HL-60 (cell line): ENCODE measurements around the gene PNPLA1.

Source experiments
- DNase-seq, 2 experiments: peaks; one replicate each; pipeline ENCODE4 v3.0.0-alpha.2; 2010 to 2020; ENCODE audit warnings: low read depth in 1 of 2, low spot score in 1 of 2
- H3K27ac ChIP-seq: fragments of 250-450 bp; sonication (Bioruptor Pico); replicated peaks from 2 replicates; pipeline ENCODE4 v1.5.1; 2020; ENCODE audit warnings: mild to moderate bottlenecking, moderate library complexity
- H3K27me3 ChIP-seq: fragments of 250-450 bp; sonication (Bioruptor Pico); 2 replicates; pipeline ENCODE4 v1.5.1; 2021; ENCODE audit warnings: mild to moderate bottlenecking, moderate library complexity; ENCODE audit not compliant: insufficient read depth, poor library complexity, severe bottlenecking
- H3K4me3 ChIP-seq: replicated peaks from 2 replicates; pipeline ENCODE4 v1.5.1; 2011; ENCODE audit warnings: mild to moderate bottlenecking, control low read depth, low read length; ENCODE audit not compliant: insufficient read depth
- CTCF ChIP-seq: IDR thresholded peaks from one replicate; pipeline ENCODE4 v1.5.1; 2011; ENCODE audit warnings: low read length, control low read depth, inconsistent platforms; ENCODE audit not compliant: insufficient read depth
- GABPA ChIP-seq: IDR thresholded peaks from 2 replicates; pipeline ENCODE4 v1.6.1; 2012; ENCODE audit warnings: low read depth
- POLR2AphosphoS5 ChIP-seq: IDR thresholded peaks from 2 replicates; pipeline ENCODE4 v1.6.1; 2012; ENCODE audit warnings: low read depth
- REST ChIP-seq: IDR thresholded peaks from 2 replicates; pipeline ENCODE4 v1.6.1; 2012; ENCODE audit warnings: low read depth; ENCODE audit not compliant: insufficient replicate concordance
- SPI1 ChIP-seq: IDR thresholded peaks from 2 replicates; pipeline ENCODE4 v1.6.1; 2012; ENCODE audit warnings: low read depth, mild to moderate bottlenecking, borderline replicate concordance

The PNPLA1 gene

GRCh38 chr6:36333171-36333895 is 63.5 kb downstream of the PNPLA1 start:
- DNase-seq: no peak
- Histone ChIP-seq H3K27me3 (peaks cover 5% of the 10 kb centered on the region), H3K4me3 (no peak overlapping the region), H3K27ac (no peak overlapping the region)
- no peak for TF ChIP-seq SPI1
- no peak for TF ChIP-seq CTCF
- no peak for TF ChIP-seq GABPA
- no peak for TF ChIP-seq REST
- TF ChIP-seq POLR2AphosphoS5: no peak

- DNase-seq: no peak
- peaks cover 5% of the 10 kb centered on the region for H3K27me3 ChIP-seq
- TF ChIP-seq SPI1 (0 out of 2 replicates have a peak, but pooled peaks have one; percentile 15), REST (no peak), CTCF (no peak), GABPA (no peak), POLR2AphosphoS5 (no peak)
- H3K27ac ChIP-seq: no peak overlapping the region
- no peak overlapping the region for H3K4me3 ChIP-seq
Measured at GRCh38 chr6:36333931-36334725, 64.3 kb downstream of the PNPLA1 start.

- peaks cover 5% of the 10 kb centered on the region for H3K27me3 ChIP-seq
- no peak for TF ChIP-seq SPI1
- TF ChIP-seq CTCF: no peak
- no peak for TF ChIP-seq GABPA
- TF ChIP-seq REST: no peak
- no peak for TF ChIP-seq POLR2AphosphoS5
- no peak overlapping the region for H3K27ac ChIP-seq
- no peak for DNase-seq
- H3K4me3 ChIP-seq: no peak overlapping the region
Measured at GRCh38 chr6:36334832-36335459, 65.1 kb downstream of the PNPLA1 start.
